HG03095 (cell line): ENCODE results near the gene DND1.
A peak's percentile ranks its signal among the peaks of the same experiment; 100 is the strongest.
"Not testable (repeated sequence)": the region's sequence is repeated elsewhere in the genome, so short reads cannot be mapped to it uniquely, and the experiment has no call there.

ENCODE experiments used
- ATAC-seq: cut with Tn5 transposase; IDR thresholded peaks from one replicate; pipeline ENCODE4 v1.9.1; 2021; ENCODE audit warnings: moderate library complexity; ENCODE audit not compliant: unreplicated experiment

The DND1 gene

GRCh38 chr5:140631831-140632365 lies 41.5 kb downstream of the DND1 start:
- ATAC-seq: peak; percentile 35

DNA sequence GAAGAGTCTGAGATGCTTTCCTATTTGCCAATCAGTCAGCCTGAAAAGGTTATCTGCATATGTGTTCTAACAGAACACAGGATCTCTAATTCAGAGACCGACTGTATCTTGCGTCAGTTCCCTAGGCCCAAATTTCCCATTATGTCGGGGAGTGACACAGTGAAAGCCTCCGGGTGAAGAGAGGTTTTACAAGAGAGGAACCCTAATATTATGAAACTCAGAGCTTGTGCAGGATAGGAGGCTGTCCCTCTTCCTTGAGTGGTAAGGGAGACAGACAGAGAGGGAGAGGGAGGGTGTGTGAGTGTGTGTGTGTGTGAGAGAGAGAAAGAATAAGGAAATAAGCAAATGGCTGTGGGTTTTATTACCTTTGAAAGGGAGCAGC lies 42.3 kb downstream of the DND1 start:
- ATAC-seq: no peak

DNA sequence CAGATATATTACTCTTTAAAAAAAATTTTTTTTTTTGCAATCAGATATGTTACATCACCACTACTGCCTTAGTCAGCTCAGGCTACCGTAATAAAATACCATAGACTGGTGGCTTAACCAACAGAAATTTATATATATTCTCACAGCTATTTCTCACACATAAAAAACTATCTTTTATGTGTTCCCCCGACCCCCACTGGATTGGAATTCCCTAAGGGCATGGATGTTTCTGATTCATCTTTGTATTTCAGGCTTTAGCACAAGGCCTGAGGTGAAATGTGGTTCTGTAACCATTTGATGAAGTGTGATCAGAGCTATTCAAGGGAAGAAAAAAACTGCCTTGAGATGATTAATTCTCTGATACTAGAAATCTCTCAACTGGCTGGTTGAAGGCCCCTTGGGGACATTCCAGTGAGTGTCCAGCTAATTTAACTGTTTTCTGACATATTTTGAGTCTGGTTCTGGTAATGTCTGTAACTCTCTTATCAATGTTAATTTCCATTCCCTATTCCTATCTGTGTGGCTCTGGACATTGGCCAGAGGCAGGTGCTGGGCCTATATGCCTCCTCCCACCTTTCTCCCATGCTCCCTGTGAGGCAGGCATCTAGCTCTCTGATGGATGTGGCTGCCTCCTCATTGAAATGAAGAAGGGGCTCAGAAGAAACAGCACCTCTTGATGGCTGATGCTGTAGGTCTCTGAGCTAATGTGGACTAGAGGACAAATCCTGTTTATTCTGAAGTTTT lies 42.9 kb downstream of the DND1 start:
- ATAC-seq: no peak

DNA sequence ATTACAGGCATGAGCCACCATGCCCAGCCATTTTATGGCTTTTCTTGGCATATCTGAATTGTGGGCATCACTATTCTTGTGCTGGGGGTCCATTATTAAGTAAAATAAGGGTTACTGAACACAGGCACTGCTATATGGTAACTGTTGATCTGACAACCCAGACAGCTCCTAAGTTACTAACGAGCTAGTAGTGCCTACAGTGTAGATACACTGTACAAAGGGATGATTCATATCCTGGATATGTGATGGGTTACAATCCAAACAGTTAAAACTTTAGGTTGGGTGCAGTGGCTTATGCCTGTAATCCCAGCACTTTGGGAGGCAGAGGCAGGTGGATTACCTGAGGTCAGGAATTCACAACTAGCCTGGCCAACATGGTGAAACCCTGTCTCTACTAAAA lies 44.7 kb downstream of the DND1 start:
- no peak for ATAC-seq

DNA sequence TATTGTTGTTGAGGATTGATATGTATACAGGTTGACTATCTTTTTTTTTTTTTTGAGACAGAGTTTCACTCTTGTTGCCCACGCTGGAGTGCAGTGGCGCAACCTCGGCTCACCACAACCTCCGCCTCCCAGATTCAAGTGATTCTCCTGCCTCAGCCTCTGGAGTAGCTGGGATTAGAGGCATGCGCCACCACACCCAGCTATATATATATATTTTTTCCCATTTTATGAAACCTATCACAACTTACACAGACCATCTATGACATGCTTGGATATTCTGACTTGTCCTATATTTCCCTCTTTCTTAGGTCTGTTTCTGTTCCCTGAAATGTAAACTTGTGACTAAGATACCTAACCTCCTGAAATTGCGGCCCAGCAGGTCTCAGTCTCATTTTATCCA lies 45.4 kb downstream of the DND1 start:
- no peak for ATAC-seq

GRCh38 chr5:140624886-140625285 lies 48.5 kb downstream of the DND1 start:
- not testable (repeated sequence) for ATAC-seq

DNA sequence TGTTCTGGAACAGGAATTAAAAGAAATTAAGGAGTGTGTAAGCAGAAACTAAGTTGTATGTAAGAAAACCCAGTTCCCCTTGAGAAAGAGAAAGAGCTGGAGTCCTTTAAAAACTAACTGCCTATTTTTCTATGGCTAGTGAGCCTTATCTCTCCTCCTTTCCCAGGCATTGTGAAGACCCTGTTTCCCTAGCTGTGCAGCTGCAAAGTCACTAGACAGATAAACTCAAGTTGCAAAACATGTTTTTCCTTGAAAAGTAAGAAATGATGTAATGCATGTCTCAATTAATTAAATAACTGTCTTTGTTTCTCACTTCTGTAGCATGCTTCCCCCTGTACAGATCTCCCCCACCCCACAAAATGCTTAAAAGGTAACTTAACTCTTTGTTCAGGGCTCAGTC lies 50.3 kb downstream of the DND1 start:
- not testable (repeated sequence) for ATAC-seq

DNA sequence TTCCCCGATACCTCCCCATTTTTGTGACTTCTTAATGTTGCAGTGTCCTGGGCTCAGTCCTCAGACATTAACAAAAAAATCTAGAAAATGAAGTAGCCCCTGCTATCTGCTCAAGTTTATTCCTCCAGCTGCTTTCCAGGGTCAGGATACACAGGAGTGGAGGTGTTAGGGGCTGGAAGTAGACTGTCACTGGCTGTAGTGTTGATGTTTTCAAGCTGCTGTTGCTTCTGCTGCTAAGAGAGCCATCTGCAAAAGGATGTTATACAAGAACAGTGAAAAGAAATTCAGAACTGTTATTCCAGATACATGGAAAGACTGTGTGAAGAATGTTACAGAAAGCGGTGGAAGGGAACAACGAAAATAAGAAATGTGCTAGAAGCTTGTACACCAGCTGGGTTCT lies 51.1 kb downstream of the DND1 start:
- ATAC-seq: no peak
